Adipocyte (in vitro differentiated cells): ENCODE data around the gene IWS1.
"Not testable (repeated sequence)": the region's sequence is repeated elsewhere in the genome, so short reads cannot be mapped to it uniquely, and the experiment has no call there.

Experiments
- DNase-seq: peaks from one replicate; pipeline ENCODE4 v3.0.0-alpha.2; 2015; ENCODE audit warnings: low read depth
- H3K27me3 ChIP-seq: replicated peaks from 2 replicates; pipeline ENCODE4 v1.7.0; 2013; ENCODE audit warnings: mild to moderate bottlenecking, low read length, moderate library complexity; ENCODE audit not compliant: control insufficient read depth, insufficient read depth
- H3K36me3 ChIP-seq: 2 replicates; pipeline ENCODE4 v1.7.0; 2013; ENCODE audit warnings: low read length, mild to moderate bottlenecking, moderate library complexity; ENCODE audit not compliant: control insufficient read depth, insufficient read depth, severe bottlenecking
- H3K4me1 ChIP-seq: 2 replicates; pipeline ENCODE4 v1.7.0; 2013; ENCODE audit warnings: mild to moderate bottlenecking, low read length, moderate library complexity; ENCODE audit not compliant: control insufficient read depth, insufficient read depth
- H3K4me3 ChIP-seq: 2 replicates; pipeline ENCODE4 v1.7.0; 2013; ENCODE audit warnings: mild to moderate bottlenecking, low read length, moderate library complexity
- H3K9ac ChIP-seq: 2 replicates; pipeline ENCODE4 v1.7.0; 2013; ENCODE audit warnings: mild to moderate bottlenecking, low read length, moderate library complexity
- H3K9me3 ChIP-seq: 2 replicates; pipeline ENCODE4 v1.7.0; 2013; ENCODE audit warnings: mild to moderate bottlenecking, low read length, moderate library complexity; ENCODE audit not compliant: control insufficient read depth

IWS1 gene

DNA sequence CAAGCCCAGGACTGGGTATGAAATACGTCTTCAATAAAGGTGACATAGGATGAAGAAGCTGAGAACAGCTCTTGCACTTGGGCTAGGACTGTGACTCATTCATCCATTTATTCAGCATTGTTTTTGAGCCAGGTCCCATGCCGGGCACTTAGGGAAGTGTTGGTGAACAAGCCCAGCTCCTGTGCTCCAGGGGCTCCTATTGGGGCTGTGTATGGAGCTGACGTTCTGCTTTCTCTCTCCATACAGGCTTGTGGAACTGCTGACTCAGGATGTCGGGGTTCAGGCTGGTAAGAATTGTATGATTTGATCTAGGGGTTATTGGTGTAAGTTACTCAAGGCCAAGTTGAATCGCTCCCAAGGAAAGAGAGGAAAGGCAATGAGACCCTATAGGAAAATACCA lies 33.2 kb upstream of the IWS1 start:
- no peak overlapping the region for H3K4me3 ChIP-seq
- H3K27me3 ChIP-seq: no peaks in the 10 kb centered on the region
- H3K9ac ChIP-seq: no peak overlapping the region
- no peak for DNase-seq
- H3K4me1 ChIP-seq: peaks cover 40% of the 10 kb centered on the region
- no peaks in the 10 kb centered on the region for H3K36me3 ChIP-seq
- H3K9me3 ChIP-seq: peaks cover 17% of the 10 kb centered on the region

DNA sequence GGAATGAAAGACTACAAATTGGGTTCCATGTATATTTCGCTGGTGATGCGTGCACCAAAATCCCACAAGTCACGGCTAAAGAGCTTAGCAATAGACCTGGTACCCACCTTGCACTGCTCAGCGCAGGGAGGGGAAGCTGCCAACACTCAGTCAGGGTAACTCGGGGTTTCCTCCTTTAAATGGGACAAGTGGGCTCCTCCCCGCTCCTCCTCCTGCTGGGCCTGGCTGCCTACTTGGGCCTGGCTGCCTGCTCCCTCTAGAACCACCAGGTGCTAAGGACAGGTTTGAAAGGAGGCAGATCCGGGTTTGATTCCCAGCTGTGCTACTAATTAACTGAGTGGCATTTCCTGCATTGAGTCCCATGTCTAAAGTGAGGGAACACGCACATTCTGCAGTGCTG lies 32.6 kb upstream of the IWS1 start:
- Histone ChIP-seq H3K4me1 (peaks cover 38% of the 10 kb centered on the region), H3K9ac (no peak overlapping the region), H3K27me3 (no peaks in the 10 kb centered on the region), H3K9me3 (peaks cover 17% of the 10 kb centered on the region), H3K36me3 (no peaks in the 10 kb centered on the region), H3K4me3 (no peak overlapping the region)
- no peak for DNase-seq

DNA sequence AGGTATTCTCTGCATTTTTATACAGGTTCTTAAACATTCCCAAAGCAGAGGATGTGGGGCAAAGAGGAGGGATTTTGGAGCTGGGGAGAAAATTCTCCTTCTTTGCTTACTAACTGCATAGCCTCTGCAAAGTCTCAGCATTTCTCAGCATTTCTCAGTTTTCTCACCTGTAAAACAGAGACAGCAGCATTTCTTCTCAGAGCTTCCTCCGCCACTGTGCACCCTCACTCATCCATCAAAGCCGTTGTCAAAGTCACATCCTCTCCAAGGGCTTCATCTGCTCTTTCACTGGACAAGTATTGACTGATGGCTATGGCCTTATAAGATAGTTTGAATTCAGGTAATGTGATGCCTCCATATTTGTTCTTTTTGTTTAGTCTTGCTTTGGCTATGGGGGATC lies 26.6 kb upstream of the IWS1 start:
- Histone ChIP-seq H3K36me3 (no peaks in the 10 kb centered on the region), H3K4me1 (no peaks in the 10 kb centered on the region), H3K9me3 (peaks cover 26% of the 10 kb centered on the region), H3K9ac (no peak overlapping the region), H3K27me3 (peaks cover 23% of the 10 kb centered on the region), H3K4me3 (no peak overlapping the region)
- no peak for DNase-seq

DNA sequence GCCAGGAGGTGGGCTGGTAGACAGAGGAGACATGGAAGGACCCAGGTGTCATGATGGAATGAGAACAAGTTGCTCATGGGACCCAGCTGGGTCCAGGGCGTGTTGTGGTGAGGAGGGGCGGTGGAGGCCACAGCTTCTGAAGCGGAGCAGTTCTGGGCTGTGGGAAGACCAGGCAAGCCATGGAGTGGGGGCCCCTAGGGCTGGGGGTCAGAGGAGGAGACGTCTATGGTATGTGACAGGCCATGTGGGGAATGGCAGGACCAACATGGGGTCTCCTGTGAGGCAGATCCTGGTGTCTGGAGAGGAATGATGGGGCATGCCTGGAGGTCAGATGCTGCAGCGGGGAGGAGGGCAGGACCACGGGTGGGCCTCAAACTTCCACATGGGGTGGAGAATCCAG lies 26.0 kb upstream of the IWS1 start:
- DNase-seq: no peak
- peaks cover 26% of the 10 kb centered on the region for H3K9me3 ChIP-seq
- H3K4me1 ChIP-seq: no peaks in the 10 kb centered on the region
- no peak overlapping the region for H3K9ac ChIP-seq
- H3K27me3 ChIP-seq: peaks cover 28% of the 10 kb centered on the region
- H3K36me3 ChIP-seq: no peaks in the 10 kb centered on the region
- H3K4me3 ChIP-seq: no peak overlapping the region

- DNase-seq: no peak
- H3K4me1 ChIP-seq: no peaks in the 10 kb centered on the region
- no peak overlapping the region for H3K4me3 ChIP-seq
- no peaks in the 10 kb centered on the region for H3K36me3 ChIP-seq
- H3K9me3 ChIP-seq: peaks cover 17% of the 10 kb centered on the region
- peaks cover 37% of the 10 kb centered on the region for H3K27me3 ChIP-seq
- no peak overlapping the region for H3K9ac ChIP-seq
Measured at GRCh38 chr2:127551221-127551930, 25.1 kb upstream of the IWS1 start.

- Histone ChIP-seq H3K36me3 (no peaks in the 10 kb centered on the region), H3K9me3 (peaks cover 4% of the 10 kb centered on the region), H3K9ac (no peak overlapping the region), H3K4me3 (no peak overlapping the region), H3K4me1 (peaks cover 5% of the 10 kb centered on the region), H3K27me3 (peaks cover 37% of the 10 kb centered on the region)
- no peak for DNase-seq
Measured at GRCh38 chr2:127546797-127547196, 20.5 kb upstream of the IWS1 start.

- H3K4me1 ChIP-seq: peaks cover 10% of the 10 kb centered on the region
- peaks cover 30% of the 10 kb centered on the region for H3K27me3 ChIP-seq
- peaks cover 4% of the 10 kb centered on the region for H3K9me3 ChIP-seq
- H3K9ac ChIP-seq: no peak overlapping the region
- no peak for DNase-seq
- no peak overlapping the region for H3K4me3 ChIP-seq
- H3K36me3 ChIP-seq: no peaks in the 10 kb centered on the region
Measured at GRCh38 chr2:127545796-127546195, 19.5 kb upstream of the IWS1 start.

DNA sequence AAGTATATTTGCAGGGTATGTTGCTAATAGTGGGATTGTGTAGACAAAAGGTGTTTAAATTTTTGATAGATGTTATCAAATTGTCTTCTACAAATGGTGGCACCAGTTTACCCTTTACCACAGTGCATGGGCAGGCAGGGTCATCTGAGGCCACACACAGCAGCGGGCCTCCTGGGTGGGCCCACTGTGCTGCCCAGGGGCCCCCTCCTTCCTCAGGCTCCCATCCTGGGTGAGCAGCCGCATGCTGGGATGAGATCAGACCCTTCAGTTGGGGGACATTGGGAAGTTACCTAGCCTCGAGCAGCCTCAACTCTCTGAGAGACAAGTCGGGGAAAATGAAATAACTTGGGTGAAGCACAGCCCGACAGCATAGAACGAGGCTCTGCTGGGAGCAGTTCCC lies 18.9 kb upstream of the IWS1 start:
- Histone ChIP-seq H3K27me3 (peaks cover 25% of the 10 kb centered on the region), H3K4me1 (peaks cover 10% of the 10 kb centered on the region), H3K36me3 (no peaks in the 10 kb centered on the region), H3K9me3 (no peaks in the 10 kb centered on the region), H3K9ac (no peak overlapping the region), H3K4me3 (no peak overlapping the region)
- no peak for DNase-seq

- not testable (repeated sequence) for H3K4me1 ChIP-seq, DNase-seq, H3K4me3 ChIP-seq, H3K9me3 ChIP-seq, H3K9ac ChIP-seq, H3K36me3 ChIP-seq
- peaks cover 17% of the 10 kb centered on the region for H3K27me3 ChIP-seq
Measured at GRCh38 chr2:127543013-127543501, 16.8 kb upstream of the IWS1 start.

GRCh38 chr2:127542231-127542630 lies 15.9 kb upstream of the IWS1 start:
- Histone ChIP-seq H3K4me3 (no peak overlapping the region), H3K36me3 (no peaks in the 10 kb centered on the region), H3K9ac (no peak overlapping the region), H3K27me3 (peaks cover 10% of the 10 kb centered on the region), H3K4me1 (peaks cover 10% of the 10 kb centered on the region), H3K9me3 (no peaks in the 10 kb centered on the region)
- DNase-seq: no peak

- Histone ChIP-seq H3K4me3 (no peak overlapping the region), H3K4me1 (peaks cover 10% of the 10 kb centered on the region), H3K27me3 (peaks cover 5% of the 10 kb centered on the region), H3K36me3 (no peaks in the 10 kb centered on the region), H3K9ac (no peak overlapping the region), H3K9me3 (no peaks in the 10 kb centered on the region)
- DNase-seq: no peak
Measured at GRCh38 chr2:127541809-127542208, 15.5 kb upstream of the IWS1 start.

DNA sequence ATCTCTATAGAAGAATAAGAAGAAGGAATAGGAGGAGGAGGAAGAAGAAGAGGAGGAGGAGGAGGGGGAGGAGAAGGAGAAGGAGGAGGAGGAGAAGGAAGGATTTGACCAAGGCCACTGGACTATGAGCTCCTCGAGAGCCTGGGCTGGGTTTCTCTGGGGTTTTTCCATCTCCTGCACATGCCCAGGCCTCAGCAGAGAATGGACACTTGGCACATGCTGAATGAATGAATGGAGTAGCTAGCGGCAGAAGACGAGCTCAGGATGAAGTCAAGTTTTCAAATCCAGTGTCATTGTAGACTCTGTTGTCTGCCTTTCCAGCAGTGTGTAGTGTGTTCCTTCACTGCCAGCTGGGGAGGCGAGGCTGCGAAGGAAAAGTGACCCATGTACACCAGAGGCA lies 11.4 kb upstream of the IWS1 start:
- H3K9ac ChIP-seq: no peak overlapping the region
- H3K4me3 ChIP-seq: no peak overlapping the region
- peaks cover 18% of the 10 kb centered on the region for H3K27me3 ChIP-seq
- H3K9me3 ChIP-seq: no peaks in the 10 kb centered on the region
- H3K36me3 ChIP-seq: no peaks in the 10 kb centered on the region
- peaks cover 10% of the 10 kb centered on the region for H3K4me1 ChIP-seq
- no peak for DNase-seq
